HG03025 (cell line): Measurements from ENCODE around the gene APOLD1.
"Not testable (repeated sequence)": the region's sequence is repeated elsewhere in the genome, so short reads cannot be mapped to it uniquely, and the experiment has no call there.

ENCODE experiments used
- ATAC-seq: cut with Tn5 transposase; IDR thresholded peaks from one replicate; pipeline ENCODE4 v1.9.1; 2021; ENCODE audit warnings: mild to moderate bottlenecking, moderate library complexity; ENCODE audit not compliant: unreplicated experiment, low FRiP score

The APOLD1 gene, protein sequence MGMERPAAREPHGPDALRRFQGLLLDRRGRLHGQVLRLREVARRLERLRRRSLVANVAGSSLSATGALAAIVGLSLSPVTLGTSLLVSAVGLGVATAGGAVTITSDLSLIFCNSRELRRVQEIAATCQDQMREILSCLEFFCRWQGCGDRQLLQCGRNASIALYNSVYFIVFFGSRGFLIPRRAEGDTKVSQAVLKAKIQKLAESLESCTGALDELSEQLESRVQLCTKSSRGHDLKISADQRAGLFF

DNA sequence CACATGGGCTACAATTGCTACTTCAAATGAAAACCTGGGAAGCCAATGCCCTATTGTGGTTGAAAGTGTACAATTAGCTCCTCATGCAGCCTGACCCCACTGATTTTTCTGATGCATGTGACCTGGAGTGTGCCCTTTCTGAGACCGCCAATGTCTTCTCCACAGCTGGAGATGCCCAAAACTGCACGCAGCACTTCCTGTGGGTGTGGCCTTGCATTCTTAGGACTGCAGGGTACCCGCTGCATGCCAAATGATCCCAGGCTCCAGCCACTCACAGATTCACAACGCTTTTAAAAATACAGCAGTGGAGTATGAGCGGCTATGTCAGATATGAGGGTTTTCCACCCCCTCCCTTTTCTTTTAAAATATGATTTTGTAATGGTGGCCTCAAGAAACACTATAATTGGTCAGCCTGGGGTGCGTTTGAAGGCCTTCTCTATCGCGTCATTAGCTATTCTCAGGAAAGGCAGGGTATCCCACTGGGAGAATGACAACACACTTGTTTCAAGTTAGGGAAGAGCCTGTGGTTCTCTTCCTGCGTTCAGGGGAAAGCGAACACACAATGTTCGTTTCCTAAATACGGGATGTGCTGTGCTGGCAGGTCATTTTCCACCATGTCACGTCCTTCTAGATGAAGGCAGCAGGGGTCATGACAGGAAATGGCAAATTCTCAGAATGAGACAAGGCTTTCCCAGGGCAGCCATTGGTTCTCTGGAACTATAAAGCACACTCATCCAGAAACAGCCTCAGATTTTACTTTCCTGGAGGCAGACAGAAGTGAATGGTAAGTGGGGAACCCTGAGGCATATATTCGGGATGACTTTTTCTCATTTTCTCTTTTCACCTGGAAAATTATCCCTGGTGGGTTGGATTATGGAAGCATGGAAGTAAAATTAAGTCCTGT lies at the start of gene APOLD1:
APOLD1 (plus strand) TSS at position 749 of the 904 bp plus-strand sequence; CDS start at position 782, 33 bp downstream.
- no peak for ATAC-seq

DNA sequence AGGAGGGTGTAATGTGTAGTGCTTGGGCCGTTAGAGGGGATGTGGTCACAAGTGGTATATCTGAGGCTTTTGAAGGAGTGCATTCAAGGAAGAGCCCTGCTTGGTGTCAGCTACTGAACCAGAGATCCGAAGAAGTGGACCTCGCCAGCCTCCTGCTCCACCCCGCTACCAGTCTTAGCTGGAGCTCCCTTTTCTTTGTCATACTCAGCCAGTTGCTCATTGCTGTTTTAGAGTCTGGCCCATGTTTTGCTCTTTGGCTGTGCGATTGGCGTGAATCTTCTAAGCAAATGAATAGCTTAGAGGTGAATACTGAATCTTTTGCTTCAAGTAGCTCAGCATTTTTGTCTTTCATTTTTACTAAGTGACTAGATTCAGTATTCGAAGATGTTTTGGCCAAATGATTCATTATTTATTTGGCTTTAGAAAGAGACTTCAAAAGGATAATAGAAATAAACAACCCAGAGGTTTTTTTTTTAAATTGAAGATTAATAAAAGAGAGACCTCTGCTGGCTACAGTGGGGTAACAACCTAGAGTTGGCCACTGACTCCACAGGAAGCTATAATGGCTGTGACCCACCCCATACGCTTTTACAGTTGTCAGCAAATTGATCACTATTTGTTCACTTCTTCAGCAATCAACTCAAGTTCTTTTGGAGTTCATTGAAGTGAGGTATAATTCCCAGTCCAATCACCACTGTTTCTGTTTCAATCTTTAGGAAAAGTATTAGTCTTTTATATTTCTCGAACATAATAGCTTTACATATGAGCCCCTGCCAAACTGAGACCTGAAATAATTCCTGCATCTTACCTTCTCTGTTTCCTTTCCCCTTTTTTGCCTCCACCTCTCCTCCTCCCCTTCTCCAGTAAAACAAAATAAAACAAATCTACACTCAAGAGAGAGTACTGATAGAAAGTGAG lies 48.4 kb upstream of the APOLD1 start:
- ATAC-seq: no peak

DNA sequence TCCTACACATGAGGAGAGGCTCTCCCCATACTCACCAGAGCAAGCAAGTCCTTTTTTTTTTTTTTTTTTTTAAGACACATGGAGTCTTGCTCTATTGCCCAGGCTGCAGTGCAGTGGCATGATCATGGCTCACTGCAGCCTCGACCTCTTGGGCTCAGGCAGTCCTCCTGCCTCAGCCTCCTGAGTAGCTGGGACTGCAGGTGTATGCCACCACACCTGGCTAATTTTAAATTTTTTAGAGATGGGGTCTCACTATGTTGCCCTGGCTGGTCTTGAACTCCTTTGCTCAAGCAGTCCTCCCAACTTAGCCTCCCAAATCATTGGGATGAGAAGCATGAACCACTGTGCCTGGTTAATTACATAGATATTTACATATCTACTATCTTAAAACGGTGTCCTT lies 47.3 kb upstream of the APOLD1 start:
- ATAC-seq: not testable (repeated sequence)

DNA sequence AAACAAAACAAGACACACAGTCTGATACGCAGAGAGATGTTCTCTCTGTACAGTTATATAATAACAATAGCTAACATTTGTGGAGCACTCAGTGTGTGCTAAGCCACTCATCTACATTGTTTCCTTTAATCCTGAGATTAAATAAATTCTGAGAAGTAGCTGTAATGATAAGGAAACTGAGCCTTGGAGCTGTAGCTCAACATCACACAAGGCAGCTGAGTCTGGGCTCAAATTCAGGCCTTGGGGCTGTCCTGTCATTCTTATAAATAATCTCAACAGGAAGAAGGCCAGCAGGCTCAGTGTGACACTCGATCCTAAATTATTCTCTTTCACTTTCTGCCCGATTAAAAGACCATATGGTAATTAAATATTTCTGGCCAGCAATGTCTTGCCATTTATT lies 43.8 kb upstream of the APOLD1 start:
- no peak for ATAC-seq

DNA sequence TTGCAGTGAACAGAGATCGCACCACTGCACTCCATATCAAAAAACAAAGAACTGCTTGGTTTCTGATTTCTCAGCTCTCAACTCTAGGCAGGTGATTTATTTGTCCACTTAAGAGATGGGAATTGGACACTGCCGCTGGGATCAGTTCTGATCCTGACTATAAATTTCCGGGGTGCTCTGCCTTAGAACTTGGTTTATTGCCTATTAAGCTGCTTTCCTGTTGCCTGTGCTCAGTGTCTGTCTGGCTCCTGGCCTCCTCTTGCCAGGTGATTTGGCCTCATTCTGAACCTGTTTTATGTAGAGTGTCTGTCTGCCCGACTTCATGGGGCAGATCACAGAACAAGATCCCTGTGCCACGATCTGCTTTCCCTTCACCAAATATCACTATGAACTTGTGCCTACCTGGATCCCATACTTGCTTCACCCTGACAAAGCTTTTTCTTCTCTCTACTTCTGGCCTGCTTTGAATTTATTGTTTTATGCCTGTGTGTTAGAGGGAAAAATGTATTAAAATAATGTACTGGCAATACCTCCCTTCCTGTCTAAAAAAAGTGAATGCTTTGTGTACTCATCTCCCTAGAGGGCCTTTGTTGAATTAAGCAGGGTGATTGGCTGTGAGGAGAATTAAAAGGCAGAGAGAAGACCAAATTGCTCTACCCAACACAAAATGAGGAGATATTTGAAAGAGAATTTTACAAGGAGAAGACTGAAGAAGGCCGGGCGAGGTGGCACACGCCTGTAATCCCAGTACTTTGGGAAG lies 40.7 kb upstream of the APOLD1 start:
- ATAC-seq: no peak

DNA sequence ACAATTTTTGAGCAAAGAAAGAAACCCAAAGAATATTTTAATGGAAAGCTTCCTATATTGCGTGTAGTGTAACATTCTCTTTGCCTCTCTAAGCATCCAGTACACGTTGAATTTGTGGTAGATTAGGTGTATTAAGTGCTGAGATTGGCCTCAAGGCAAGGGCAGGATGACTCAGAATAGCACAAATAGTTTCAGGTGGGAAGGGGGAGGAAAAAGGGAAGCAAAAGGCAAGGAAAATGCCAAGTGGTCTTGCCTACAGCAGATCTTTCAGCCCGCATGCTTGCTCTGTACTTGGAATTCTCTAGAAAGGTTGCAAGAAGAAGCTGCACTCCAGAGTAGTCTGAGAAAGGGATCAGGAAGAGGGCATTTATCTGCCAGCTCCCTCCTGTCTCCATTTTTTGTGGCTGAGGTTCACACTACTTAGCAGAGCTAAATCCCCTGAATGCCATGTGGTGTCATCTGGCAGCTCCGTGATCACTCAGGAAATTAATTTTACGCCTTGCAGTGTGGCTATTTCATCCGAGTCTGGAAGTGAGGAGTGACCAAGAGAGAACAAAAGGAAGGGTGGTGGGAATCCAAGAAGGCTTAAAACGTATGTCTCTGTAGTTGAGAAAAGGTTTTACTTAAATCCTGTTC lies 39.8 kb upstream of the APOLD1 start:
- ATAC-seq: no peak

DNA sequence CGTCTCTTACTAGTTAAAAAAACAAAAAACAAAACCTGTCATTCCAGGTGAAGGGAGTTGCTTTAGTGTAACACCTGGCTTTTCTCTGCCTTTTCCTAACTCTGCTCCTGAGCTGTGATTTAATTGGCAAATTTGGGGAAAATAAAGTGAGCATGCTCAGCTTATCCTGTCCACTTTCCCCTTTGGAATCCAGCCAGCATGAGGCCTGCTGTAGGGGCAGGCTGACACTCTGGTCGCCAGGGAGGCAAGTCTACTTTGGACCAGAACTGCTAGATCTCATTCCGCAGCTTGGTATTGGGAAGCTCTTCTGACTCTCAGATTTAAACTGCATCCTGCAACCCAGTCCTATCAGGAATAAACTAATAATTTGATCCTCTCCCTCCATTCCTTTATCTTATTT lies 38.2 kb upstream of the APOLD1 start:
- ATAC-seq: no peak

DNA sequence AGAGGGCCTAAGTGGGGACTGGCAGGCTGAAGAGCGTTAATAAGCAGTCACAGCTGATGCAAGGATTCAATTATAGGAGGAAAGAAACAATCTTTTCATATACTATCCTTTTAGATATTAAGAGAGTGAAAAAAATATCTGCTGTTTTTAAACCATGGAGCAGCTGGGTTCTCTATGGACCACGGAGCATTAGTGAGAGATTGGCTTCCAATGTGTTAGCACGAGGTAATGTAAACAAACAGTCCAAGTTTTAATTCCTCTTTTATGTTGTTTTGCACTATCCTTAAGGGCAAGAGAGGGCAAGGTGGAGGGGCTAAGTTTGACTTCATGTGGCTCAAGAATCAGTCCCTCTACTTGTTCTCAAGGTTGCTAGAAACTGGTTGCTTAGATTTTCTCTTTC lies 37.4 kb upstream of the APOLD1 start:
- ATAC-seq: no peak

DNA sequence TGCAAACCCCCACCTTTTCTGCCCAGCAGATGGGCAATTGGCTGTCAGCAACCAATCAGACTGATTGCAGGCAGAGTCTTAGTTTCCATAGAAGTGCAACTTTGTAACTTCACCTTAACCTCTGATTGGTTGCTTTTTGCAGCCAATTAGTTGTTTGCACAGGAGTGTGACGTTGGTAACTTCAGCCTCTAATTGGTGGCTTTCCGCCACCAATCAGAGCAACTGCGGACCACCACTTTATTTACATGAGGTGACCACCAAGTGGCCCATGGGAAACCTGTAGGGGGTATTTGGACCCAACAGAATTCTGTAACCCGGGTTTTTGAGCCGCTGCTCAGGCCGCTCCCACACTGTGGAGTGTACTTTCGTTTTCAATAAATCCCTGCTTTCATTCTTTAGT lies 36.0 kb upstream of the APOLD1 start:
- ATAC-seq: no peak

DNA sequence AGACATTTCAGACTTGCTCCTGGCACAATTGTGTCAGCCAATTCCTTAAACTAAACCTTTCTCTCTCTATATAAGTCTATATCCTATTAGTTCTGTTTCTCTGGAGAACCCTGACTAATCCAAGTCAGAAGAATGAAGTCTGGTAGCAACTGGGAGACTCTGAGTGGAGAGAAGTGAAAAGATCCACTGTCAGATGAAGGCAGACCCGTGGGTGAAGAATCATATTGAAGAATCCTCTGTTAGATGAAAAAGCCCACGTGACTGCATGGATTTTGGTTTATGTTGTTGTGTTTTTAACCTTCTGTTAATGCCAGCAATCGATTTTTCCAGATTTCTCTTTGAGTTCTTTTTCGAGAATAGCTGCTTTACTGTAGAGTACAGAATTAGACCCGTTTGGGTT lies 29.5 kb upstream of the APOLD1 start:
- no peak for ATAC-seq

DNA sequence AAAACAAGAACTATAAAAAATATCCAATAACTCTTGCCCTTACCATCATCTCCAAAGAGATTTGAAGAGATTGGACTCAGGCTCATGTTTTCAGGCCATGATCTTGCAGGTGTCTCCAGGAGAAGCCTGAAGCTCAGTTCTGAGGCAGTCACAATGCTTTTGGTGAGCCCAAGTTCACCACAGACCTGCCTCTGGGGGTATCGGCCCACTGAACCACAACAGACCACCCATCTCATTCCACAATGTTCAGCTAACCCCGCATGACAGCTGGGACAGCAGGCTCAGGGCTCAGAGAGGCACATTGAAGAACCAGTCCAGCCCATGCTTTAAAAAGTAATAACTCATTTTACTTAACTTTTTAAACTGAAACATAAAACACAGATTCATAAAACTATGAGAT lies 28.3 kb upstream of the APOLD1 start:
- ATAC-seq: no peak

DNA sequence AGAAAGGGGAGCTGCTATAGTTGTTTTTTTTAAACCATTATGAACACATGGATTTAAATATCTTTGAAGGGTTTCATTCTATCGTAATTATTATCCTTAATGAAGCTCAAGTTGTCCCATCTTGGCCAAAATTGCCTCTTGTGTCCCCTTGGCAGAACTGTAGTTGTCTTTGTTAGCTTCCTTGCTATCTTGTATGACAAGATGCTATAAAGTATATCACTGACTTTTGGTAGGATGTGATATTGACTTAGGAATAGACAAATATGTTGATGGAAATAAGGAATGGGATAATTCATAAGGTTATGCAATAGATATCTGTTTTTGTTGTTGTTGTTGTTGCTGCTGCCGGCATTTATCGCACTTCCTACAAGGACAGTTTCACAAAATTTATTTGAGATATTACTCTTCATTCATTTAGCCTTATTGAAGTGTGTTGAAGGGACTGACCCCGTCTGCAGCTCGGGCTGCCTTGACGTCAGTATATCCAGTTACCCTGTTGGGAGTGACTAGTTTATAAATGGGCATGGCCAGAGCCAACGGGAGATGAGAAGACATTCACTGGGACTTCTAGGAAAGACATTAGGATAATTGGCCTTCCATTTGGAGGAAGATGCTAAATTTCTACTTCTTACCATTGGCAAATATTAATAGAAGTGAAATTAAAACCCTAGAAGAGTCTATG lies 26.1 kb upstream of the APOLD1 start:
- no peak for ATAC-seq

DNA sequence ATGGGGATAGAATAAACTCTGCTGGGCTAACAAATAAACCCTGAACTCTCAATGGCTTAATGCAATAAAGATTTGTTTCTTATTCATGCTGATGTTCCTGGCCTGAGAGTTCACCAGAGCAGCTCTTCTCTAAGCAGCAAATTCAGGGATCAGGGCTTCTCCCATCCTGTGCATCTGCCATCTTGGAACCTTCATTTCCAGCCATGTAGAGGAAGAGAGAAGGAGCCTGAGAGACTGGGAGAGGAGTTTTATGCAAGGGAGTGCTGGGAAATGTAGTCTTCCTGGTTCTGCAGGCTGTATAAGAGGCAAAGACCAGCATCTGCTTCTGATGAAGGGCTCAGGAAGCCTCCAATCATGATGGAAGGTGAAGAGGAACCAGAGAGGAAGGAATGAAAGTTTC lies 20.6 kb upstream of the APOLD1 start:
- ATAC-seq: no peak

DNA sequence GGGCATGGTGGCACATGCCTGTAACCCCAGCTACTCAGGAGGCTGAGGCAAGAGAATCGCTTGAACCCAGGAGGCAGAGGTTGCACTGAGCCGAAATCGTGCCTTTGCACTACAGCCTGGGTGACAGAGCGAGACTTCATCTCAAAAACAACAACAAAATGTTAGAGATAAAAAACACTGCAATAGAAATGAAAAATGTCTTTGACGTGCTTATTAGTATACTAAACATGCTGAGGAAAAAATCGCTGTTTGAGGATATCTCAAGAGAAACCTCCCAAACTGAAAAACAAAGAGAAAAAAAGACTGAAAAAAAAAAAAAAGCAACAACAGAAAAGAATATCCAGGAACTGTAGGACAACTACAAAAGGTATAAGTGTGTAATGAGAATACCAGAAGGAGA lies 15.2 kb upstream of the APOLD1 start:
- ATAC-seq: no peak

DNA sequence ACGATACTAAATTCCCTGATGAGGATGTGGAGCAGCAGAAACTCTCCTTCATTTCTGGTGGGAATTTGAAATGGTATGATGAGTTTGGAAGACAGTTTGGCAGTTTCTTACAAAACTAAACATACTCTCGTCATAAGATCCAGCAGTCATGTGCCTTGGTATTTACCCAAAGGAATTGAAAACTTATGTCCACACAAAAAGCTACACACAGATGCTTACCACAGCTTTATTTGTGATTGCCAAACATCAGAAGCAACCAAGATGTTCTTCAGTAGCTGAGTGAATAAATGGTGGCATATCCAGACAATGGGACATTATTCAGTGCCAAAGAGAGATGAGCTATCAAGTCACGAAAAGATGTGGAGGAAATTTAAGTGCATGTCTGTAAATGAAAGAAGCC lies 10.7 kb upstream of the APOLD1 start:
- no peak for ATAC-seq

DNA sequence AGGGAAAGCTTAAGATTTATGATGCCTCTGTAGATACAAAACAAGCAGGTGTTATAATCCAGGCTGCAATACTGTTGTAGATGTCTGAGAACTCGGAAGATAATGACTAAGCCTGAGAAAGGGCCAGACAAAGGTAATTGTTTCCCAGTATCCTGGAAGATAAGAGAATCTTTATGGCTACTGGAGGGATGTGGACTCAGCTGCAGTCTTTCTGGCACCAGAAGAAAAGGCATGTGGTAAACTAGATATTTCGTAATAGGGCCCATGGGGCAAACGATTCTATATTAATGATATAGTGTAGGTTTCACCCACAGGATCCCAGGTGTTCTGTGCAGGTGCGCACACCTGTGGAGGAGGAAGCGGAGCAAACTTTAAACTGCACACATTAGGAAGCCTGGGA lies 9.2 kb upstream of the APOLD1 start:
- no peak for ATAC-seq

DNA sequence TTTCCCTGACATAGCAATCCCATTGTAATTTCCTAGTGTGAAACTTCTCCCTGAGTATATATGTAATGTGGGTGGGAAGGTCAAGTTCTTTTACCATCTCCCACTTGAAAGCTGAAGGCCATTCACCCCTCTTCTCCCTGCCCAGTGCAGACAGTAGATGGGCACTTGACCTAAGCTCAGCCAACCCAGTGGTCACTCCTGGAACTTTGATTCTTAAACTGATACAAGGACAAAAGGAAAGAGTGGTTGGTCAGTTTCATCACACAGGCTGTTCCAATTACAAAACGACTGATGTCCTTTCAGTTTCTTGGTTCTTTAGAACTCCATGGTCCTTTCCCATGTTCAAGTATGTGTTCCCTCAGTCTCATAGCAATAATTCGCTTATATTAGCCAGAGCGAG lies 8.4 kb upstream of the APOLD1 start:
- no peak for ATAC-seq

DNA sequence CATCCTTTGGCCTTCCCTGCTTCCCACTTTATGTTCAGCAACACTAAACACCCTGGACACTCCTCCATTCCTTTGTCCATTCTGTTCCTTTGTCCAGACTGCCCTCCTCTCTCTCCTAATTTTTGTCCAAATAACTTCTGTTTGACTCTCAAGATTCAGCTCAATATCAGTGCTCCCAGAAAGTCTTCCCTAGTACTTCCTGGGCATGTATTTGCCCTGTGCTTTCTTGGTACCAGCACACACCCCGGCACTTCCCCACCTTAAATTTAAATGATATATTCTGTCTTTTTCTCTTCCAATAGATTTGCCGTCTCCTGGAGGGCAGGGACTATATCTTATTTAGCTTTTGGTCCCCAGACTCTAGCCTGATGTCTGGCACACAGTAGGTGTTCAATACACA lies 6.5 kb upstream of the APOLD1 start:
- ATAC-seq: no peak

DNA sequence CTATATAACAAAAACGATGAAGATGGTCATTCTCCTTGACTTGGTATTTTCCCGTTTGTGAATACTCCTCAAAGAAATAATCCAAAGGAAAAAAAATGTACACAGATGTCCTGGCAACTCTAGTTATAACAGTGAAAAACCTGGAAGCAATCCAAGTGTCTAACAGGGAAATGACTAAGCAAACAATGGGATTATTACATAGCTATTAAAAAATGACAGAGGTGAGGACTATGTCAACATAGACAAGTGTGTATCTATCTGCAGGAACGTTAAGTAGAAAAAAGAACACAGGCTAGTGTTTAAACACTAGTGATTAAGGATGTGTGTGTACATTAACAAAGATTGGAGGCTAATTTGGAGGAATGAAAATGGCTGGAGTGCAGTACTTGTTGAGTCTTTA lies 5.9 kb upstream of the APOLD1 start:
- ATAC-seq: no peak
